HUES64 (cell line): ENCODE measurements around the gene HADHB.
"Not testable (repeated sequence)": the region's sequence is repeated elsewhere in the genome, so short reads cannot be mapped to it uniquely, and the experiment has no call there.

Experiments
- H3K27ac ChIP-seq: 2 replicates; pipeline ENCODE4 v1.7.0; 2013; ENCODE audit warnings: low read depth, low read length, inconsistent platforms
- H3K27me3 ChIP-seq: 2 replicates; pipeline ENCODE4 v1.6.1; 2013; ENCODE audit warnings: mild to moderate bottlenecking, low read length; ENCODE audit not compliant: insufficient read depth
- H3K36me3 ChIP-seq: 2 replicates; pipeline ENCODE4 v1.6.1; 2013; ENCODE audit warnings: mild to moderate bottlenecking, low read length; ENCODE audit not compliant: insufficient read depth
- H3K4me1 ChIP-seq: 2 replicates; pipeline ENCODE4 v1.6.1; 2013; ENCODE audit warnings: mild to moderate bottlenecking, low read length, moderate library complexity; ENCODE audit not compliant: insufficient read depth
- H3K4me3 ChIP-seq: 2 replicates; pipeline ENCODE4 v1.5.1; 2013; ENCODE audit warnings: mild to moderate bottlenecking, low read length, moderate library complexity
- H3K9ac ChIP-seq: 2 replicates; pipeline ENCODE4 v1.6.1; 2013; ENCODE audit warnings: mild to moderate bottlenecking, low read depth, low read length
- H3K9me3 ChIP-seq: 2 replicates; pipeline ENCODE4 v1.6.1; 2013; ENCODE audit warnings: low read depth, low read length; ENCODE audit not compliant: insufficient read depth
- WGBS: fragments of 150-250, 120-280 bp; methylation state at CpG from one replicate; pipeline ENCODE4 v1.1.7; 2013; ENCODE audit warnings: missing lambda C conversion rate; 5-methylcytosine and 5-hydroxymethylcytosine counted together

The HADHB gene

DNA sequence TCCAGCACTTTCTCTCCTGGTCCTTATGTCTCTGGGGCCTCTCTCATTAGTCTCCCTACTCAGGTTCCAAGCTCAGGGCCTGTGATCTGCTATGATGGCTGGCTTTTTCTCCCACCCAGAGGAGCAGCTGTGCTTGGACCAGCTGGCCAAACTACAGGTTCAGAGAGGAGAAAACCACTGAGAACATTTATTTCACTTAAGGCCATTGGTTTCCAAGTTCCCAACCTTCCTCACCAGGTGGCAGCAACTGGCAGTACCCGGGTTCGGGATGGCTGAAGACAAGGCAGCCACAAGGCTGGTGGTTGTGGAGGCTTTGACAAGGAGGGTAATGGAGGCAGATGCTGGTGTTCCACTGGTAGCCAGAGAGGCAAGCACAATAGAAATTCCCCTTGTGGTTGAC, 71.3 kb downstream of the HADHB start:
- Histone ChIP-seq H3K36me3 (no peaks in the 10 kb centered on the region), H3K27me3 (no peaks in the 10 kb centered on the region), H3K27ac (no peak overlapping the region), H3K4me1 (0 out of 2 replicates have a peak, but pooled peaks cover 5% of the 10 kb centered on the region), H3K4me3 (no peak overlapping the region), H3K9me3 (no peaks in the 10 kb centered on the region), H3K9ac (no peak overlapping the region)
- WGBS, result 66% methylated on average over 2 of the region's 2 CpGs

- Histone ChIP-seq H3K27me3 (no peaks in the 10 kb centered on the region), H3K9me3 (no peaks in the 10 kb centered on the region), H3K4me3 (no peak overlapping the region), H3K9ac (no peak overlapping the region), H3K36me3 (no peaks in the 10 kb centered on the region), H3K27ac (no peak overlapping the region), H3K4me1 (0 out of 2 replicates have a peak, but pooled peaks cover 5% of the 10 kb centered on the region)
- 89% methylated on average over 6 of the region's 6 CpGs for WGBS
These were observed 72.1 kb downstream of the HADHB start for GRCh38 chr2:26316845-26317244.

DNA sequence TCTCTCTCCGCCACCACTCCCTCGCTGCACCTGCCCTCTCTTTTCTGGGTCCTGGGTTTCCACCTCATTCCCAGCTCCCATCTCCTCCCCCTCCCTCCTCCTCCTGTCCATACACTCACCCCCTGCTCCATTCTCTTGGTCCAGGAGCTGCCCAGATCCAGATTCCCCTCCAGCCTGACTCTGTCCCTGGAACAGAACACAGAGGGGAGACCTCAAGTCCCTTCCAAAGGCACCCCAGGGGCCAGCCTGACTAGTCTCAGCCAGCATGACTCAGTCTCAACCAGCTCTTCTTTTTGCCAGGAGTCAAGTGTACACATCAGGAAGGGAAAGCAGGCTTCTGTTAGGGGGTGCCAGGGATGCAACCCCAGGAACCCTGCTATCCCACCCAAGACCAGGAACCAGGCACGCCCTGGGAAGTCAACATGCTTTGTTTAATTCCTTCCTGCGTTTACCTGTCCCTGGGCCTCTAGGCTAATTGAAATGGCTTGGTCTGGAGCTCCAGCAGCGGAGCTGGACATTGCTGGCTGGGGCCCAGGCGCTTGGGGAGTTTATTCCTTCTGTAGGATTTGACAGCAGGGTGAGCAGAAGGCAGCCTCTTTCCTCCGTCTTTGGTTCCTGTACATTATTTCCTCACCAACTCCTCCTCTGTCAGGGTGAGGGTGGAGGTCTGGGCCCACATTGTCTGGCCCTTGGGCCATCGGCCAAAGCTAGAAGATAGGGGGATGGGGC, 72.8 kb downstream of the HADHB start:
- 93% methylated on average over 6 of the region's 8 CpGs for WGBS
- H3K36me3 ChIP-seq, result no peaks in the 10 kb centered on the region
- no peak overlapping the region for H3K9ac ChIP-seq
- H3K4me1 ChIP-seq, result 0 out of 2 replicates have a peak, but pooled peaks cover 5% of the 10 kb centered on the region
- H3K27me3 ChIP-seq, result no peaks in the 10 kb centered on the region
- H3K9me3 ChIP-seq, result no peaks in the 10 kb centered on the region
- H3K27ac ChIP-seq, result no peak overlapping the region
- no peak overlapping the region for H3K4me3 ChIP-seq

DNA sequence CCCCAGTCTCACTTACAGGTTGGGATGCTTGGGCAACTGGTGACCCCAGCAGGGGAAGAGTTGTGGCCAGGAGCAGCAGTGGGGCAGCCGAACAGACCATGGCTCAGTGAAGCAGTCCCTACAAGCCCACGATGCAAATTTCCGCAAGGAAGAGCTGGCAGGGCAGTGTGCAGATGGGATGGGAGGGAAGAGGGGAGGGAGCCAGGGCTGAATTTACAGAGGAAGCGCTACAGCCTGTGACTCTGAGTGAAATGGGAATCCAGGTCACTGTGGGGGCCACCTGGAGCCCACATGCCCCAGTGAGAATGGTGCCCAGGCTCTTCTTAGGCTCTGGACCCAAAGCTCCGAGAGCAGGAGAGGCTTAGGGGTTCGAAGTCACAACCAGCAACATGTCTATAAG, 74.2 kb downstream of the HADHB start:
- Histone ChIP-seq H3K9ac (no peak overlapping the region), H3K27me3 (no peaks in the 10 kb centered on the region), H3K9me3 (no peaks in the 10 kb centered on the region), H3K36me3 (no peaks in the 10 kb centered on the region), H3K4me1 (0 out of 2 replicates have a peak, but pooled peaks cover 5% of the 10 kb centered on the region), H3K4me3 (no peak overlapping the region; the same call in 1 of the 2 replicates), H3K27ac (no peak overlapping the region)
- WGBS, result 50% methylated on average over 6 of the region's 6 CpGs

DNA sequence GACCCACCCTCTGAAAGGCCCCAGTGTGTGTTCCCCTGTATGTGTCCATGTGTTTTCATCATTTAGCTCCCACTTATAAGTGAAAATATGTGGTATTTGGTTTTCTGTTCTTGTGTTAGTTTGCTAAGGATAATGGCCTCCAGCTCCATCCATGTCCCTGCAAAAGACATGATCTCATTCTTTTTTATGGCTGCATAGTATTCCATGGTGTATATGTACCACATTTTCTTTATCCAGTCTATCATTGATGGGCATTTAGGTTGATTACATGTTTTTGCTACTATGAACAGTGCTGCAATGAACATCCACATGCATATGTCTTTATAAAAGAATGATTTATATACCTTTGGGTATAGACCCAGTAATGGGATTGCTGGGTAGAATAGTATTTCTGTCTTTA, 79.7 kb downstream of the HADHB start:
- not testable (repeated sequence) for H3K4me3 ChIP-seq, H3K9ac ChIP-seq, H3K36me3 ChIP-seq, H3K4me1 ChIP-seq, H3K27ac ChIP-seq, H3K27me3 ChIP-seq, H3K9me3 ChIP-seq

- no peak overlapping the region for H3K27ac ChIP-seq
- no peaks in the 10 kb centered on the region for H3K9me3 ChIP-seq
- WGBS, result 76% methylated on average over 3 of the region's 3 CpGs
- no peak overlapping the region for H3K9ac ChIP-seq
- H3K36me3 ChIP-seq, result no peaks in the 10 kb centered on the region
- H3K4me3 ChIP-seq, result no peak overlapping the region
- no peaks in the 10 kb centered on the region for H3K4me1 ChIP-seq
- H3K27me3 ChIP-seq, result no peaks in the 10 kb centered on the region
These were observed 80.2 kb downstream of the HADHB start for GRCh38 chr2:26324903-26325302.

GRCh38 chr2:26325851-26326250, 81.1 kb downstream of the HADHB start:
- H3K36me3 ChIP-seq, result no peaks in the 10 kb centered on the region
- H3K27ac ChIP-seq, result no peak overlapping the region
- no peaks in the 10 kb centered on the region for H3K4me1 ChIP-seq
- WGBS, result 92% methylated on average over 4 of the region's 4 CpGs
- H3K9ac ChIP-seq, result no peak overlapping the region
- no peaks in the 10 kb centered on the region for H3K9me3 ChIP-seq
- H3K4me3 ChIP-seq, result no peak overlapping the region
- no peaks in the 10 kb centered on the region for H3K27me3 ChIP-seq

DNA sequence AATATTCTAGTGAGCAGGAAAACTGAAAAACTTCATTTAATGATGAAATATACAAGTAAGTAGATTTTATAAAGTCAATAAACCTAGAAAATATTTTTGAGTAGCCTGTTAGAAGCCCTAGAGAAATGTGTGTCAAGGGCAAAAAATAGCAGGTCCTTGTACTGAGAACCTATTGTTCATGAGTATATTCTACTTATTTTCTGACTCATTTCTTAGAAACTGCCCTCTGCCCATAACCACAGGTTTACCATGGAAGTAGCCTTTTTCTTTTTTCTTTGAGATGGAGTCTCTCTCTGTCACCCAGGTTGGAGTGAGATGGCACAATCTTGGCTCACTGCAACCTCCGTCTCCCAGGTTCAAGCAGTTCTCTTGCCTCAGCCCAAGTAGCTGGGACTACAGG, 81.8 kb downstream of the HADHB start:
- Histone ChIP-seq H3K36me3 (no peaks in the 10 kb centered on the region), H3K9ac (no peak overlapping the region), H3K9me3 (no peaks in the 10 kb centered on the region), H3K4me3 (no peak overlapping the region), H3K27me3 (no peaks in the 10 kb centered on the region), H3K27ac (no peak overlapping the region), H3K4me1 (no peaks in the 10 kb centered on the region)
- WGBS, result 100% methylated on average over 1 of the region's 1 CpG

DNA sequence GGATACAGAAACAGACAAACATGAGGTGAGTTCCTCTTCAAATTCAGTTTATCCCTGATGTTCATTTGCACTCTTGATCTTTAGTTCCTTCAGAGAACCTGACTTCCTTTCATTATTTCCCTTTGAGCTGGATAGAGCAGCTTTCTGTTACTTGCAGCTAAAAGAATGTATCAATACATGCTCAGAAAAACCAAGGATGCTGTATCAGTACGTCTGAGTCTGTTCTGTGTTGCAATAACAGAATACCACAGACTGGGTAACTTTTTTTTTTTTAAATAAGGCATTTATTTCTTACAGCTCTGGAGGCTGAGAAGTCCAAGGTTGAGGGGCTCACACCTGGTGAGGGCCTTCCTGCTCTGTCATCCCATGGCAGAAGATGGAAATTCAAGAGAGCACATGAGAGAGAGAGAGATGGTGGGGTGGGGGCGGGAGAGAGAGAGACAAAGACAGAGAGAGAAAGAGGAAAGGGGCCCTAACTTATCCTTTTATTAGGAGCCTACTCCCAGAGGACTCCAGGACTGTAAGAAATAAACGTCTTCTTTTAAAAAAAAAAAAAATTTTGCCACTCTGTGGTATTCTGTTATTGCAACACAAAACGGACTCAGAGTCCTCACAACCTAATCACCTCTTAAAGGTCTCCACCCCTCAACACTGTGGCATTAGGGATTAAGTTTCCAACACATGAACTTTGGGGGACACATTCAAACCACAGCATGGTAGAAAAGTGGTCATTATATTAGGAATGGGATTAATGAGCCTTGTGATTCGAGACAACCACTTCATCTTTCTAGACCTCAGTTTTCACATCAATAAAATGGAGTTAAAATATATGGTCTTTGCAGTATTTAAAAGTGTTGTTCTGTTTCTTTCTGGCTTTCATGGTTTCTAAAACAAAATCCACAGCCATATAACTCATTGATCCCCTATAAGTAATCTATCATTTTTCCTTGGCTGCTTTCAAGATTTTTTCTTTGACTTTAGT, 82.8 kb downstream of the HADHB start:
- no peak overlapping the region for H3K9ac ChIP-seq
- H3K4me1 ChIP-seq, result no peaks in the 10 kb centered on the region
- no peaks in the 10 kb centered on the region for H3K9me3 ChIP-seq
- 72% methylated on average over 3 of the region's 5 CpGs for WGBS
- no peaks in the 10 kb centered on the region for H3K36me3 ChIP-seq
- no peaks in the 10 kb centered on the region for H3K27me3 ChIP-seq
- H3K4me3 ChIP-seq, result no peak overlapping the region
- H3K27ac ChIP-seq, result no peak overlapping the region

GRCh38 chr2:26329083-26329482, 84.3 kb downstream of the HADHB start:
- not testable (repeated sequence) for H3K9me3 ChIP-seq, H3K4me3 ChIP-seq, H3K36me3 ChIP-seq, H3K4me1 ChIP-seq, H3K9ac ChIP-seq, H3K27ac ChIP-seq, H3K27me3 ChIP-seq
- WGBS, result 94% methylated on average over 4 of the region's 4 CpGs

- Histone ChIP-seq H3K27me3 (no peaks in the 10 kb centered on the region), H3K27ac (no peak overlapping the region), H3K9ac (no peak overlapping the region), H3K9me3 (no peaks in the 10 kb centered on the region), H3K4me1 (no peaks in the 10 kb centered on the region), H3K4me3 (no peak overlapping the region), H3K36me3 (no peaks in the 10 kb centered on the region)
- WGBS, result 15% methylated on average over 7 of the region's 7 CpGs
These were observed 85.4 kb downstream of the HADHB start for GRCh38 chr2:26330114-26330549.
